B cell (primary cell): ENCODE data around the gene RNF126. TPM values are rescaled to one million over a fixed set of nuclear protein-coding genes. Genes with fewer than 3 reads are reported as not detected.

Source experiments
- ATAC-seq: fragments of 200-7000 bp; cut with Tn5 transposase; one replicate; pipeline ENCODE4 v1.10.0; 2021; ENCODE audit warnings: low read depth, mild to moderate bottlenecking, moderate number of reproducible peaks, moderate library complexity
- CTCF ChIA-PET: fragments of 350-600 bp; sonication (Branson Sonifier 250); formaldehyde crosslinking; loops from one replicate; lab custom pipeline; 2021; ENCODE audit warnings: antibody characterized with exemption, inconsistent platforms; lab: Charles Lee
- POLR2A ChIA-PET: fragments of 350-600 bp; sonication (Branson Sonifier 250); formaldehyde crosslinking; loops from one replicate; lab custom pipeline; 2021; ENCODE audit warnings: antibody characterized with exemption; lab: Charles Lee
- DNase-seq: peaks from one replicate; pipeline ENCODE4 v3.0.0; 2013
- H2AFZ ChIP-seq: 2 replicates; pipeline ENCODE4 v1.6.1; 2012; ENCODE audit warnings: mild to moderate bottlenecking, low read depth, low read length; ENCODE audit not compliant: insufficient read depth, poor library complexity, severe bottlenecking
- H3K27ac ChIP-seq, 2 donors: 1 replicate in 1 of 2; 2 replicates in 1 of 2; pipeline ENCODE4 v1.5.1; 2012 to 2013; ENCODE audit warnings: low read length in 2 of 2, mild to moderate bottlenecking in 2 of 2, moderate library complexity in 1 of 2
- H3K27me3 ChIP-seq, 4 experiments: fragments of 200-600 bp in 1 of 4; sonication (generic) in 1 of 4; replicated peaks in 1 of 4; 1 replicate in 2 of 4; 2 replicates in 2 of 4; pipeline versions ENCODE4 v1.6.1 to v1.7.0; 2013 to 2016; ENCODE audit warnings: low read length in 3 of 4, mild to moderate bottlenecking in 2 of 4, mixed read lengths in 1 of 4, moderate library complexity in 1 of 4; ENCODE audit not compliant: insufficient read depth in 4 of 4, control insufficient read depth in 3 of 4; ENCODE audit errors: control extremely low read depth in 1 of 4
- H3K36me3 ChIP-seq, 2 experiments: replicated peaks in 1 of 2; 1 replicate in 1 of 2; 2 replicates in 1 of 2; pipeline versions ENCODE4 v1.6.1 to v1.7.1; 2013; ENCODE audit warnings: low read length in 1 of 2; ENCODE audit not compliant: insufficient read depth in 2 of 2, control insufficient read depth in 1 of 2; ENCODE audit errors: control extremely low read depth in 1 of 2, extremely low read depth in 1 of 2
- H3K4me1 ChIP-seq, 2 donors: fragments of 200-600 bp in 1 of 2; sonication (generic) in 1 of 2; 1 replicate in 1 of 2; 2 replicates in 1 of 2; pipeline versions ENCODE4 v1.5.1 to v1.6.1; 2013 to 2017; ENCODE audit warnings: low read length in 2 of 2; ENCODE audit not compliant: control insufficient read depth in 2 of 2, insufficient read depth in 2 of 2
- H3K4me2 ChIP-seq: replicated peaks from 2 replicates; pipeline ENCODE3; 2012; ENCODE audit warnings: mild to moderate bottlenecking, low read depth, low read length; ENCODE audit not compliant: poor library complexity, severe bottlenecking
- H3K4me3 ChIP-seq, 5 experiments: fragments of 200-600 bp in 1 of 5; sonication (generic) in 1 of 5; 1 replicate in 3 of 5; 2 replicates in 2 of 5; pipeline versions ENCODE4 v1.5.1 to v1.7.0; 2011 to 2016; ENCODE audit warnings: low read length in 4 of 5, mild to moderate bottlenecking in 4 of 5, low read depth in 2 of 5, control low read depth in 1 of 5, moderate library complexity in 1 of 5; ENCODE audit not compliant: insufficient read depth in 1 of 5; ENCODE audit errors: control extremely low read depth in 1 of 5, extremely low read depth in 1 of 5
- H3K79me2 ChIP-seq: fragments of 200-600 bp; sonication (generic); one replicate; pipeline ENCODE4 v1.6.0; 2016; ENCODE audit warnings: low read length; ENCODE audit not compliant: control insufficient read depth, insufficient read depth
- H3K9ac ChIP-seq: fragments of 200-600 bp; sonication (generic); 2 replicates; pipeline ENCODE4 v1.6.1; 2017; ENCODE audit warnings: mild to moderate bottlenecking, low read length, moderate library complexity
- H3K9me3 ChIP-seq, 3 donors: one replicate each; pipeline versions ENCODE4 v1.6.1 to v1.7.1; 2013; ENCODE audit warnings: low read length in 2 of 3; ENCODE audit not compliant: control insufficient read depth in 2 of 3, insufficient read depth in 1 of 3; ENCODE audit errors: control extremely low read depth in 1 of 3
- H4K20me1 ChIP-seq: 2 replicates; pipeline ENCODE4 v1.6.0; 2012; ENCODE audit warnings: mild to moderate bottlenecking, low read length; ENCODE audit not compliant: insufficient read depth, control insufficient read depth, poor library complexity, severe bottlenecking
- H3K27ac Mint-ChIP-seq: one replicate; pipeline ENCODE4 v1.8.0; 2021; ENCODE audit warnings: mixed read lengths
- H3K27me3 Mint-ChIP-seq: one replicate; pipeline ENCODE4 v1.8.0; 2021; ENCODE audit warnings: mixed read lengths
- H3K4me1 Mint-ChIP-seq: one replicate; pipeline ENCODE4 v1.8.0; 2021; ENCODE audit warnings: mixed read lengths
- H3K4me3 Mint-ChIP-seq: one replicate; pipeline ENCODE4 v1.8.0; 2021; ENCODE audit warnings: mixed read lengths
- H3K9me3 Mint-ChIP-seq: one replicate; pipeline ENCODE4 v1.8.0; 2022; ENCODE audit warnings: mixed read lengths; ENCODE audit not compliant: insufficient read depth
- EZH2 ChIP-seq: IDR thresholded peaks from 2 replicates; pipeline ENCODE4 v1.6.1; 2012; ENCODE audit warnings: borderline replicate concordance, low read depth, mild to moderate bottlenecking, moderate library complexity, low read length; ENCODE audit not compliant: insufficient read depth, poor library complexity, severe bottlenecking
- WGBS: methylation state at CpG from one replicate; pipeline ENCODE4 v1.1.5; 2013; ENCODE audit warnings: missing lambda C conversion rate; ENCODE audit not compliant: insufficient coverage; 5-methylcytosine and 5-hydroxymethylcytosine counted together
- intact Hi-C: fragments of 100-400 bp; cut with micrococcal nuclease; formaldehyde crosslinking; loops from one replicate; pipeline ENCODE4 v1.10.0; 2022
- polyA plus RNA-seq: library from polyadenylated mRNA; depleted of rRNA; stranded (reverse); fragments of >200 nt; gene quantifications from 2 replicates; pipeline ENCODE4 v1.2.3, GENCODE V29; 2012
- total RNA-seq, 2 donors: library from RNA; stranded (reverse); fragments of 120-200 nt in 1 of 2; gene quantifications; 1 replicate in 1 of 2; 2 replicates in 1 of 2; pipeline versions ENCODE4 v1.2.3 to v1.2.4, GENCODE V29; 2013 to 2022
- TF ChIP-seq, protein P1 (sequence below): fragments of 200-600 bp; IDR thresholded peaks from one replicate; pipeline ENCODE4 v1.8.0; 2022; ENCODE audit warnings: antibody characterized with exemption, mild to moderate bottlenecking

Gene RNF126
- total and polyA plus RNA-seq, 2 donors (not counting 1 experiment from before 2014, with no cell fraction given) = 74.3 to 118 TPM

- TF ChIP-seq EZH2 = no peak
- TF ChIP-seq, protein P1, sequence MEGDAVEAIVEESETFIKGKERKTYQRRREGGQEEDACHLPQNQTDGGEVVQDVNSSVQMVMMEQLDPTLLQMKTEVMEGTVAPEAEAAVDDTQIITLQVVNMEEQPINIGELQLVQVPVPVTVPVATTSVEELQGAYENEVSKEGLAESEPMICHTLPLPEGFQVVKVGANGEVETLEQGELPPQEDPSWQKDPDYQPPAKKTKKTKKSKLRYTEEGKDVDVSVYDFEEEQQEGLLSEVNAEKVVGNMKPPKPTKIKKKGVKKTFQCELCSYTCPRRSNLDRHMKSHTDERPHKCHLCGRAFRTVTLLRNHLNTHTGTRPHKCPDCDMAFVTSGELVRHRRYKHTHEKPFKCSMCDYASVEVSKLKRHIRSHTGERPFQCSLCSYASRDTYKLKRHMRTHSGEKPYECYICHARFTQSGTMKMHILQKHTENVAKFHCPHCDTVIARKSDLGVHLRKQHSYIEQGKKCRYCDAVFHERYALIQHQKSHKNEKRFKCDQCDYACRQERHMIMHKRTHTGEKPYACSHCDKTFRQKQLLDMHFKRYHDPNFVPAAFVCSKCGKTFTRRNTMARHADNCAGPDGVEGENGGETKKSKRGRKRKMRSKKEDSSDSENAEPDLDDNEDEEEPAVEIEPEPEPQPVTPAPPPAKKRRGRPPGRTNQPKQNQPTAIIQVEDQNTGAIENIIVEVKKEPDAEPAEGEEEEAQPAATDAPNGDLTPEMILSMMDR = no peak
- H3K4me3 Mint-ChIP-seq = no peak overlapping the region
- H3K27ac Mint-ChIP-seq = no peak overlapping the region
Measured at GRCh38 chr19:617551-618246, 45.3 kb downstream of the RNF126 start.

More at GRCh38 chr19:617551-618246, 45.3 kb downstream of the RNF126 start:
- intact Hi-C loops = no loop called here
- ATAC-seq (no peak), DNase-seq (no peak)
- Histone ChIP-seq H3K9me3 (no peaks in the 10 kb centered on the region), H3K27me3 (peaks cover 0 to 7% (median 2%) of the 10 kb centered on the region in 4 experiments), H3K4me2 (no peak overlapping the region), H3K9ac (no peak overlapping the region), H3K79me2 (no peaks in the 10 kb centered on the region), H3K36me3 (peaks cover 0 to 28% of the 10 kb centered on the region in 2 experiments), H3K4me3 (no peak overlapping the region), H3K27ac (no peak overlapping the region), H3K4me1 (peaks cover 0 to 4% of the 10 kb centered on the region in 2 donors), H2AFZ (no peak overlapping the region), H4K20me1 (peaks cover 4% of the 10 kb centered on the region)
- WGBS = 92% methylated on average over 24 of the region's 29 CpGs
- POLR2A ChIA-PET = interaction anchor here (0.6 to 0.7 kb wide), 4 partner anchors 16 to 428 kb away, joined by 3 to 8 read pairs (median 4); no protein-coding TSS in a partner anchor
- Mint-ChIP-seq H3K9me3 (no peaks in the 10 kb centered on the region), H3K27me3 (peaks cover 7% of the 10 kb centered on the region), H3K4me1 (peaks cover 8% of the 10 kb centered on the region)
- CTCF ChIA-PET = interaction anchor here (0.7 kb wide), 1 partner anchor 115 kb away, joined by 3 read pairs; no protein-coding TSS in a partner anchor
